Prostate gland (tissue), 1 donor: ENCODE data around the gene STEAP2.

Experiments
- POLR2A ChIP-seq: fragments of 450-650 bp; IDR thresholded peaks from one replicate; pipeline ENCODE4 v1.6.1; 2016; ENCODE audit warnings: antibody characterized with exemption, mild to moderate bottlenecking
- POLR2AphosphoS5 ChIP-seq: sonication (generic); formaldehyde crosslinking; IDR thresholded peaks from one replicate; pipeline ENCODE4 v1.6.1; 2017; ENCODE audit warnings: antibody characterized with exemption

DNA sequence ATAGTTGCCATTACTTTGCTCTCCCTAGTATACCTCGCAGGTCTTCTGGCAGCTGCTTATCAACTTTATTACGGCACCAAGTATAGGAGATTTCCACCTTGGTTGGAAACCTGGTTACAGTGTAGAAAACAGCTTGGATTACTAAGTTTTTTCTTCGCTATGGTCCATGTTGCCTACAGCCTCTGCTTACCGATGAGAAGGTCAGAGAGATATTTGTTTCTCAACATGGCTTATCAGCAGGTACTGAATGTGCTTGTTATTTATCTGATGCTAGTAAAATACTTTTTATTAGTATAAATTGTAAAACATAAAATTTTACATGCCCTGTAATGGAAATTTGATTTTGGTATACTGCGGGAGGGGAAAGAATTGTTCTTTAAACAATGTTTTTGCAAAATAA lies 15.7 kb downstream of the STEAP2 start:
- TF ChIP-seq POLR2AphosphoS5 (peak; percentile 79), POLR2A (no peak)
